ENCODE results near the gene FXYD6. TPM values are rescaled to one million over a fixed set of nuclear protein-coding genes. Genes with fewer than 3 reads are reported as not detected.

FXYD6 gene
- total and polyA plus RNA-seq, 7 donors: 10.8 to 27.9 (median 14.0) TPM

DNA sequence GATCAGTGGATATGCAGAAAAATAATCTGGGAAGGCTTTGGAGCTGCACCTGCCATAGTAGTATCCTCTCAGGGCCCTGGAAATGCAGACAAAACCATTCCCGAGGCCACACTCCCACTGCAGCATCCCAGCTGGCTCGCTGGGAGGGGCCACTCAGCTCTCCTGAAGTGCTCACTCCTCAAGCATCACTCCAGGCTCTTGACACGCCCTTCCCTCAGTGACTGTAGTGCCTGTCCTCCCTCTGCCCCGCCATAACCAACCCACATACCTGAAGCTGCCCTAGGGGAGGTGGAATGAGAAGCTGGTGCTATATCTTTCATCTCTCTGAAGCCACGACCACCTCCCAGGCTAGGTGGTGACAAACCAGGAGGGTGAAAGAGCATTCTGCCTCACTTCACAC lies 84.2 kb downstream of the FXYD6 start:
- no peaks in the 10 kb centered on the region for H3K9me3 ChIP-seq
- H3K4me3 ChIP-seq: no peak overlapping the region
- intact Hi-C loops (cut with DNase I): no loop called here
- H3K27me3 ChIP-seq (ENCODE audit: insufficient read depth in 3 of 3, low read length in 2 of 3): peaks cover 0 to 72% (median 19%) of the 10 kb centered on the region in 3 donors
- 79 to 86% (median 85%) methylated on average over 5 of the region's 5 CpGs for WGBS, 3 donors
- H3K27ac ChIP-seq: no peak overlapping the region
- DNase-seq (no peak), ATAC-seq (no peak)
- H3K36me3 ChIP-seq (ENCODE audit: insufficient read depth in 1 of 2, low read depth in 1 of 2): no peaks in the 10 kb centered on the region
- H3K4me1 ChIP-seq: peaks cover 6% of the 10 kb centered on the region
- TF ChIP-seq, protein P1, sequence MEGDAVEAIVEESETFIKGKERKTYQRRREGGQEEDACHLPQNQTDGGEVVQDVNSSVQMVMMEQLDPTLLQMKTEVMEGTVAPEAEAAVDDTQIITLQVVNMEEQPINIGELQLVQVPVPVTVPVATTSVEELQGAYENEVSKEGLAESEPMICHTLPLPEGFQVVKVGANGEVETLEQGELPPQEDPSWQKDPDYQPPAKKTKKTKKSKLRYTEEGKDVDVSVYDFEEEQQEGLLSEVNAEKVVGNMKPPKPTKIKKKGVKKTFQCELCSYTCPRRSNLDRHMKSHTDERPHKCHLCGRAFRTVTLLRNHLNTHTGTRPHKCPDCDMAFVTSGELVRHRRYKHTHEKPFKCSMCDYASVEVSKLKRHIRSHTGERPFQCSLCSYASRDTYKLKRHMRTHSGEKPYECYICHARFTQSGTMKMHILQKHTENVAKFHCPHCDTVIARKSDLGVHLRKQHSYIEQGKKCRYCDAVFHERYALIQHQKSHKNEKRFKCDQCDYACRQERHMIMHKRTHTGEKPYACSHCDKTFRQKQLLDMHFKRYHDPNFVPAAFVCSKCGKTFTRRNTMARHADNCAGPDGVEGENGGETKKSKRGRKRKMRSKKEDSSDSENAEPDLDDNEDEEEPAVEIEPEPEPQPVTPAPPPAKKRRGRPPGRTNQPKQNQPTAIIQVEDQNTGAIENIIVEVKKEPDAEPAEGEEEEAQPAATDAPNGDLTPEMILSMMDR (IDR thresholded peaks at IDR 0.05): no peak

DNA sequence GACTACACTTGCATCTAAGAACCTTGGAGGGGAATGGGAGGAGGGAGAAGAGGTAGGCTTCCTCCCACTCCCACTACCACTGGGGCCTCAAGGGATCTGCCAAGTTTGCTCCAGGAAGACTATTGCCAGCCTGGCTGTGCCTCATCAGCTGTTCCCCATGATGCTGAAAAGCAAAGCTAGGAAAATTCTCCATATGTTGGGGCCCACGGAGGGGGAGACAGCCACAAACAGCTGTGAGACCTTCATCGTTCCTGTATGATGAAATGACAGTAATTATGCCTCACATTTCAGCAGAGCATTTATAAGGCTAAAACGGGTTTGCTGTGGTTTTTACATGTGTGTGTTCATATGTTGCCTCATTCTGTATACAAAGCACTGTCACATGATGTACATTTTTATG lies 86.2 kb downstream of the FXYD6 start:
- WGBS, 3 donors: 38 to 55% (median 46%) methylated on average over 3 of the region's 3 CpGs
- ATAC-seq: no peak

DNA sequence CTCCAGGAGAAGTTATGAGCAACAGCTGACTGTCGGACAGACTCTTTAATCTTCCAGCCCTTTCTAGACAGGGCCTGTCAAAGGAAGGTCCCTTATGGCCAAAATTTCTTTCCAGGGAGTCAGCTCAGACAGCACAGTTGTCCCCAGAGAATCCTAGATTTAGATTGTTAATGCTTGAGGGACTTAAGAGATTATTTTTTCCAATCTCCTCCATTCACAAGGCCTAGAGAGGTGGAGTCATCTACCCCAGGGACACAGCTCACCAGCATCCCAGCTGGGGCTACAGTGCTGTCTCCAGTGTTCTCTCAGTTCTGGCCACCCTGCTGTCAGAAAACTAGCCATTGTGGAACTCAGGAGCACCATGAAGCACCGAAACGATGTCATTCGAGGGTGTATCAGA lies 87.2 kb downstream of the FXYD6 start:
- Histone ChIP-seq H3K36me3 (ENCODE audit: insufficient read depth in 1 of 2, low read depth in 1 of 2) (no peaks in the 10 kb centered on the region), H3K9me3 (no peaks in the 10 kb centered on the region), H3K4me3 (no peak overlapping the region), H3K27me3 (ENCODE audit: insufficient read depth in 3 of 3, low read length in 2 of 3) (peaks cover 0 to 67% (median 2%) of the 10 kb centered on the region in 3 donors), H3K27ac (no peak overlapping the region), H3K4me1 (no peaks in the 10 kb centered on the region)
- TF ChIP-seq, protein P1 (IDR thresholded peaks at IDR 0.05): no peak
- ATAC-seq (no peak), DNase-seq (no peak)
- WGBS, 3 donors: 77 to 84% (median 83%) methylated on average over 4 of the region's 4 CpGs
- intact Hi-C loops (cut with DNase I): no loop called here

More for the DNA sequence above, 86.2 kb downstream of the FXYD6 start:
- TF ChIP-seq, protein P1 (IDR thresholded peaks at IDR 0.05): no peak
- H3K27ac ChIP-seq: no peak overlapping the region
- DNase-seq: no peak
- no peak overlapping the region for H3K4me3 ChIP-seq
- H3K4me1 ChIP-seq: no peaks in the 10 kb centered on the region
- no peaks in the 10 kb centered on the region for H3K9me3 ChIP-seq
- intact Hi-C loops (cut with DNase I): no loop called here
- peaks cover 0 to 70% (median 8%) of the 10 kb centered on the region in 3 donors for H3K27me3 ChIP-seq (ENCODE audit: insufficient read depth in 3 of 3, low read length in 2 of 3)
- H3K36me3 ChIP-seq (ENCODE audit: insufficient read depth in 1 of 2, low read depth in 1 of 2): no peaks in the 10 kb centered on the region

Other genes starting within 250 kb of the FXYD6 start
- gene DSCAML1, start 79.4 kb downstream of the FXYD6 start, total RNA-seq: under 1 TPM; 0.06 to 0.52 (median 0.10) TPM
- gene DSCAML1, start 79.4 kb downstream of the FXYD6 start, polyA plus RNA-seq: under 1 TPM; 0.04 to 0.06 (median 0.04) TPM
- under 1 TPM in 2 of 4 donors, not detected in 2; 0.42 to 0.69 TPM for gene FXYD2, start 51.9 kb downstream of the FXYD6 start, total RNA-seq
- under 1 TPM; 0.17 to 0.49 (median 0.24) TPM for gene FXYD2, start 51.9 kb downstream of the FXYD6 start, polyA plus RNA-seq
- not detected for gene TMPRSS13, start 52.7 kb upstream of the FXYD6 start, total RNA-seq
- not detected for gene TMPRSS13, start 52.7 kb upstream of the FXYD6 start, polyA plus RNA-seq
- gene IL10RA, start 109.7 kb upstream of the FXYD6 start, total RNA-seq: 1 to 10 TPM; 1.1 to 3.9 (median 2.8) TPM
- under 1 TPM; 0.39 to 0.98 (median 0.78) TPM for gene IL10RA, start 109.7 kb upstream of the FXYD6 start, polyA plus RNA-seq
- gene TMPRSS4, start 200.4 kb upstream of the FXYD6 start, total RNA-seq: under 1 TPM in 1 of 4 donors, not detected in 3; 0.47 TPM
- under 1 TPM in 1 of 3 donors, not detected in 2; 0.12 TPM for gene TMPRSS4, start 200.4 kb upstream of the FXYD6 start, polyA plus RNA-seq
- under 1 TPM in 1 of 4 donors, not detected in 3; 0.09 TPM for gene SMIM35, start 210.3 kb upstream of the FXYD6 start, total RNA-seq
- gene SMIM35, start 210.3 kb upstream of the FXYD6 start, polyA plus RNA-seq: not detected

Data from psoas muscle (tissue), 8 donors.